GM20000 (cell line): ENCODE results near the gene DRAP1.
"Not testable (repeated sequence)": the region's sequence is repeated elsewhere in the genome, so short reads cannot be mapped to it uniquely, and the experiment has no call there.

Experiments
- DNase-seq: peaks from one replicate; pipeline ENCODE4 v3.0.0; 2012; ENCODE audit warnings: low spot score
- CTCF ChIP-seq: IDR thresholded peaks from 2 replicates; pipeline ENCODE4 v1.5.1; 2012; ENCODE audit warnings: mild to moderate bottlenecking, control low read depth; ENCODE audit errors: extremely low read depth, missing control alignments

Gene DRAP1

GRCh38 chr11:65944191-65944590, 25.0 kb downstream of the DRAP1 start:
- TF ChIP-seq CTCF: no peak
- no peak for DNase-seq

GRCh38 chr11:65944767-65945166, 25.5 kb downstream of the DRAP1 start:
- no peak for TF ChIP-seq CTCF
- no peak for DNase-seq

- no peak for TF ChIP-seq CTCF
- DNase-seq: no peak
These were observed 26.2 kb downstream of the DRAP1 start, which contains the start of gene TSGA10IP for GRCh38 chr11:65945430-65945911. Gene TSGA10IP, plus strand, starts transcription at chr11:65945480. Its CDS starts 196 bp downstream, at chr11:65945676.

- DNase-seq: no peak
- TF ChIP-seq CTCF: no peak
These were observed 26.8 kb downstream of the DRAP1 start for GRCh38 chr11:65945941-65946558.

GRCh38 chr11:65946655-65947054, 27.4 kb downstream of the DRAP1 start:
- no peak for TF ChIP-seq CTCF
- no peak for DNase-seq

- DNase-seq: no peak
- no peak for TF ChIP-seq CTCF
These were observed 27.9 kb downstream of the DRAP1 start for GRCh38 chr11:65947133-65947532.

GRCh38 chr11:65947603-65948125, 28.4 kb downstream of the DRAP1 start:
- no peak for DNase-seq
- TF ChIP-seq CTCF: no peak

- DNase-seq: not testable (repeated sequence)
These were observed 31.5 kb downstream of the DRAP1 start for GRCh38 chr11:65950711-65951110.

- not testable (repeated sequence) for DNase-seq
These were observed 32.4 kb downstream of the DRAP1 start for GRCh38 chr11:65951641-65952040.
